Measurements from ENCODE around the gene ADAMTS3.
A peak's percentile ranks its signal among the peaks of the same experiment; 100 is the strongest.

ADAMTS3 gene

GRCh38 chr4:72314869-72315268 lies 254.2 kb downstream of the ADAMTS3 start:
- peak; percentile 44 for ATAC-seq
- TF ChIP-seq ARNTL (CRISPR knock-in tag; IDR thresholded peaks at IDR 0.05; ENCODE audit: borderline replicate concordance, low read depth) (no peak), ZFP30 (CRISPR knock-in tag; IDR thresholded peaks at IDR 0.05) (no peak), ISL1 (CRISPR knock-in tag; IDR thresholded peaks at IDR 0.05) (peak; percentile 69), ZFP3 (CRISPR knock-in tag; IDR thresholded peaks at IDR 0.05) (no peak)
- TF ChIP-seq, protein P1, sequence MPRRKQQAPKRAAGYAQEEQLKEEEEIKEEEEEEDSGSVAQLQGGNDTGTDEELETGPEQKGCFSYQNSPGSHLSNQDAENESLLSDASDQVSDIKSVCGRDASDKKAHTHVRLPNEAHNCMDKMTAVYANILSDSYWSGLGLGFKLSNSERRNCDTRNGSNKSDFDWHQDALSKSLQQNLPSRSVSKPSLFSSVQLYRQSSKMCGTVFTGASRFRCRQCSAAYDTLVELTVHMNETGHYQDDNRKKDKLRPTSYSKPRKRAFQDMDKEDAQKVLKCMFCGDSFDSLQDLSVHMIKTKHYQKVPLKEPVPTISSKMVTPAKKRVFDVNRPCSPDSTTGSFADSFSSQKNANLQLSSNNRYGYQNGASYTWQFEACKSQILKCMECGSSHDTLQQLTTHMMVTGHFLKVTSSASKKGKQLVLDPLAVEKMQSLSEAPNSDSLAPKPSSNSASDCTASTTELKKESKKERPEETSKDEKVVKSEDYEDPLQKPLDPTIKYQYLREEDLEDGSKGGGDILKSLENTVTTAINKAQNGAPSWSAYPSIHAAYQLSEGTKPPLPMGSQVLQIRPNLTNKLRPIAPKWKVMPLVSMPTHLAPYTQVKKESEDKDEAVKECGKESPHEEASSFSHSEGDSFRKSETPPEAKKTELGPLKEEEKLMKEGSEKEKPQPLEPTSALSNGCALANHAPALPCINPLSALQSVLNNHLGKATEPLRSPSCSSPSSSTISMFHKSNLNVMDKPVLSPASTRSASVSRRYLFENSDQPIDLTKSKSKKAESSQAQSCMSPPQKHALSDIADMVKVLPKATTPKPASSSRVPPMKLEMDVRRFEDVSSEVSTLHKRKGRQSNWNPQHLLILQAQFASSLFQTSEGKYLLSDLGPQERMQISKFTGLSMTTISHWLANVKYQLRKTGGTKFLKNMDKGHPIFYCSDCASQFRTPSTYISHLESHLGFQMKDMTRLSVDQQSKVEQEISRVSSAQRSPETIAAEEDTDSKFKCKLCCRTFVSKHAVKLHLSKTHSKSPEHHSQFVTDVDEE (CRISPR knock-in tag; IDR thresholded peaks at IDR 0.05): no peak

GRCh38 chr4:72313121-72313520 lies 255.9 kb downstream of the ADAMTS3 start:
- no peak for TF ChIP-seq TOX (CRISPR knock-in tag; IDR thresholded peaks at IDR 0.05; ENCODE audit: borderline replicate concordance)
- 0 out of 3 replicates have a peak, but pooled peaks have one; percentile 8 for ATAC-seq

- TF ChIP-seq CREB5 (CRISPR knock-in tag; IDR thresholded peaks at IDR 0.05; ENCODE audit: low read depth) (no peak), GLIS3 (CRISPR knock-in tag; IDR thresholded peaks at IDR 0.05) (no peak), ZFP3 (CRISPR knock-in tag; IDR thresholded peaks at IDR 0.05) (peak; percentile 50; the same call in 1 of the 2 replicates), TCF4 (CRISPR knock-in tag; IDR thresholded peaks at IDR 0.05; ENCODE audit: borderline replicate concordance) (no peak), ISL1 (CRISPR knock-in tag; IDR thresholded peaks at IDR 0.05) (peak; percentile 59), TOX (CRISPR knock-in tag; IDR thresholded peaks at IDR 0.05; ENCODE audit: borderline replicate concordance) (no peak), CSRNP3 (CRISPR knock-in tag; IDR thresholded peaks at IDR 0.05) (no peak)
- TF ChIP-seq, protein P2, sequence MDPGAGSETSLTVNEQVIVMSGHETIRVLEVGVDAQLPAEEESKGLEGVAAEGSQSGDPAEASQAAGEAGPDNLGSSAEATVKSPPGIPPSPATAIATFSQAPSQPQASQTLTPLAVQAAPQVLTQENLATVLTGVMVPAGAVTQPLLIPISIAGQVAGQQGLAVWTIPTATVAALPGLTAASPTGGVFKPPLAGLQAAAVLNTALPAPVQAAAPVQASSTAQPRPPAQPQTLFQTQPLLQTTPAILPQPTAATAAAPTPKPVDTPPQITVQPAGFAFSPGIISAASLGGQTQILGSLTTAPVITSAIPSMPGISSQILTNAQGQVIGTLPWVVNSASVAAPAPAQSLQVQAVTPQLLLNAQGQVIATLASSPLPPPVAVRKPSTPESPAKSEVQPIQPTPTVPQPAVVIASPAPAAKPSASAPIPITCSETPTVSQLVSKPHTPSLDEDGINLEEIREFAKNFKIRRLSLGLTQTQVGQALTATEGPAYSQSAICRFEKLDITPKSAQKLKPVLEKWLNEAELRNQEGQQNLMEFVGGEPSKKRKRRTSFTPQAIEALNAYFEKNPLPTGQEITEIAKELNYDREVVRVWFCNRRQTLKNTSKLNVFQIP (CRISPR knock-in tag; IDR thresholded peaks at IDR 0.05; ENCODE audit: borderline replicate concordance, low read depth): no peak
- ATAC-seq: peak; percentile 95
Measured at GRCh38 chr4:72312032-72312650, 256.9 kb downstream of the ADAMTS3 start.

GRCh38 chr4:72311291-72311690 lies 257.7 kb downstream of the ADAMTS3 start:
- no peak for ATAC-seq
- TF ChIP-seq ZC3H10 (CRISPR knock-in tag; IDR thresholded peaks at IDR 0.05): no peak
- TF ChIP-seq ZNF8 (CRISPR knock-in tag; IDR thresholded peaks at IDR 0.05): no peak
- TF ChIP-seq ZNF70 (CRISPR knock-in tag; IDR thresholded peaks at IDR 0.05): no peak
- TF ChIP-seq, protein P1 (CRISPR knock-in tag; IDR thresholded peaks at IDR 0.05): no peak
- TF ChIP-seq TOX (CRISPR knock-in tag; IDR thresholded peaks at IDR 0.05; ENCODE audit: borderline replicate concordance): no peak
- TF ChIP-seq SNAI2 (CRISPR knock-in tag; IDR thresholded peaks at IDR 0.05): no peak
- TF ChIP-seq, protein P2 (CRISPR knock-in tag; IDR thresholded peaks at IDR 0.05; ENCODE audit: borderline replicate concordance, low read depth): no peak
- TF ChIP-seq ZFP30 (CRISPR knock-in tag; IDR thresholded peaks at IDR 0.05): no peak
- no peak for TF ChIP-seq CREB5 (CRISPR knock-in tag; IDR thresholded peaks at IDR 0.05; ENCODE audit: low read depth)
- TF ChIP-seq, protein P3, sequence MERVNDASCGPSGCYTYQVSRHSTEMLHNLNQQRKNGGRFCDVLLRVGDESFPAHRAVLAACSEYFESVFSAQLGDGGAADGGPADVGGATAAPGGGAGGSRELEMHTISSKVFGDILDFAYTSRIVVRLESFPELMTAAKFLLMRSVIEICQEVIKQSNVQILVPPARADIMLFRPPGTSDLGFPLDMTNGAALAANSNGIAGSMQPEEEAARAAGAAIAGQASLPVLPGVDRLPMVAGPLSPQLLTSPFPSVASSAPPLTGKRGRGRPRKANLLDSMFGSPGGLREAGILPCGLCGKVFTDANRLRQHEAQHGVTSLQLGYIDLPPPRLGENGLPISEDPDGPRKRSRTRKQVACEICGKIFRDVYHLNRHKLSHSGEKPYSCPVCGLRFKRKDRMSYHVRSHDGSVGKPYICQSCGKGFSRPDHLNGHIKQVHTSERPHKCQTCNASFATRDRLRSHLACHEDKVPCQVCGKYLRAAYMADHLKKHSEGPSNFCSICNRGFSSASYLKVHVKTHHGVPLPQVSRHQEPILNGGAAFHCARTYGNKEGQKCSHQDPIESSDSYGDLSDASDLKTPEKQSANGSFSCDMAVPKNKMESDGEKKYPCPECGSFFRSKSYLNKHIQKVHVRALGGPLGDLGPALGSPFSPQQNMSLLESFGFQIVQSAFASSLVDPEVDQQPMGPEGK (CRISPR knock-in tag; IDR thresholded peaks at IDR 0.05; ENCODE audit: borderline replicate concordance): no peak
- no peak for TF ChIP-seq CSRNP3 (CRISPR knock-in tag; IDR thresholded peaks at IDR 0.05)
- TF ChIP-seq ZFP3 (CRISPR knock-in tag; IDR thresholded peaks at IDR 0.05): no peak

Measured in SK-N-SH treated with all-trans-retinoic acid at 6 μM for 48 hours (cell line).